Tongue (tissue), 2 donors: ENCODE data around the gene PTGIS. TPM values are rescaled to one million over a fixed set of nuclear protein-coding genes. Genes with fewer than 3 reads are reported as not detected.
A peak's percentile ranks its signal among the peaks of the same experiment; 100 is the strongest.

Source experiments
- DNase-seq: peaks from one replicate; pipeline ENCODE4 v3.0.0-alpha.2; 2015
- total RNA-seq: library from RNA; depleted of rRNA; stranded (reverse); fragments of >200 nt; gene quantifications from one replicate; pipeline ENCODE4 v1.2.3, GENCODE V29; 2014

Gene PTGIS
- total RNA-seq, 1 donor from 2014 or later = 27.7 TPM

DNA sequence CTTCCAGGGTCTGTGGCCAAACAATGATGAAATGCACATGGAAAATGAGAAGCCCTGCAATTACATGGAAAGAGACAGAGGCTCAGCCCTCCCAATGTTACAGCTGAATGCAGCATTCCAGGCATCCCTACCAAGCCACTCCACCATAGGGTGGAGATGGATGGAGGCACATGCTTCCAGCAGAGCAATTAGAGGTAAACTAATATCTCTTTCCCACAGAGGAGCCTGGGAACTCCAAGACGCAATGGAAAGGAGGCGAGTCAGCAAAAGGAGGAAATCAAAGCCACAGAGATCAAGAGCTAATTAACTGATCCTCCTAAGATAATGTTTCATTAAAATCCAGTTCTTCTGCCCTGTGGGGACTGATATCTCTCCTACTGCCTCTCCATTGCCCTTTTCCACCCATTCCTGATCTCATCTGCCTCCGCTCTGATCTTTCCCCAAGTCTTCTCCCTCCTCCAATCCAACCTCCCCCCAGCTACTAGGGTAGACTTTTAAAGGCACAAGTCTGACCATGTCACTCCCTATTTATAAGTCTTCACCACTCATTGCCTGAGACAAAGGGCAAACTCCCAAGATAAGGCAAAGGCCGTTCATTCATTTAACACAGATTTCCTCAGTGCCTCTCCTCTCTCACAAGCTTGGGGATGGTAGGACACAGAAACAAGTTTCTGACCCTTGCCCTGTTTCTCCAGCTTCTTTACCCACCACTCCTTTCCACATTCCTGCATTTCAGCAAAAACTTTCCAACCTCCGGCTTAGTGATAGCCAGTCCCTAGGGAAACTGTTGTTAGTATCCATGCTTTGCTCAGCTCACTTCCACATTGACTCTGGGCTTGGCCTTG, 71.2 kb downstream of the PTGIS start:
- peak; percentile 24 for DNase-seq

DNA sequence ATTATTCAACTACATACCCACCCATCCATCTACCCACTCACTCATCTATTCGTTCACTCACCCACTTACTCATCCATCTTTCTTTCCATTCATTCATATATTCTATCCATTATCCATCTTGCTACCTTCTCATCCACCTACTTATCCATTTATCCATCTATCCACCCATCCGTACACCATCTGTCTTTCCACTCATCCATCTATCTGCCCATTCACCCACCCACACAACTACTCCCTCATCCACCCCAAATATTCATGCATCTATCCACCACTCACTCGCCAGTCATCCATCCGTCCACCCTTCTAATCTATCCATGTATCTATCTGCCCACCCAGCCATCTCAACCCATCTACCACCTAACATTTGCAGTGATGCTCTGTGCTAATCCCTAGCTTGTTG, 71.9 kb downstream of the PTGIS start:
- DNase-seq = no peak

DNA sequence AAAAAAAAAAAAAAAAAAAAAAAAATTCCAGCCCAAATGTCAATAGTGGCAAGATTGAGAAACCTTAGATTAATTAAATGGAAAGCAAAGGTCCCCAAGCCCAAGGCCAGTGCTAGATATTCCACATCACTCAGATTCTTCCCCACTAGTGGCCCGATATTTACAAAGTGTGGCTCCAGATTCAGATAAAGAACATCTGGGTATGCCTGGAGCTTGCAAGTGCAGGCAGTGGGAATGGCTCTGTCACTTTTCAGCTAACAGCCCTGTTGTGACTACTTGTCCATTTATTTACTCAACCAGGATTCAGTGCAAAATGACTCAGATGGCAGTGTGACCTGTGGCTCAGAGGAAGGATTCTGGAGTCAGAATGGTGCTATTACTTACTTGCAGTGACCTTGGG, 77.2 kb downstream of the PTGIS start:
- DNase-seq = no peak

DNA sequence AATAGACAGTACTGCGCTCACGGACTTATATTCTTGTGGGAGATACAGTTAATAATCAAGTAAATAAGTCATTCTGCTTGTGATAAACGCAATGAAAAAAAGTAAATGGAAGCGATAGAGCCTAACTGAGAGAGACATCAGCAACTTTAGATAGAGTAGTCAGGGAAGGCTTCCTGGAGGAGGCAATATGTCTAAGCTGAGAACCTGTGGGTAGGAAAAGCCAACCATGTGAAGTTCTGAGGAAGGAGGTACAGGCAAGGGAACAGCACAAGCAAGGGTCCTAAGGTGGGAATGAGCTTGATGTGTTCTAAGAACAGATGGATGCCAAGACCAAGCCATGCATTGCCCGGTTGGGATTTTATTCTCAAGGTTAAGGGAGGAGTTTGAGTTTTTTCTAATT, 78.2 kb downstream of the PTGIS start:
- no peak for DNase-seq

DNA sequence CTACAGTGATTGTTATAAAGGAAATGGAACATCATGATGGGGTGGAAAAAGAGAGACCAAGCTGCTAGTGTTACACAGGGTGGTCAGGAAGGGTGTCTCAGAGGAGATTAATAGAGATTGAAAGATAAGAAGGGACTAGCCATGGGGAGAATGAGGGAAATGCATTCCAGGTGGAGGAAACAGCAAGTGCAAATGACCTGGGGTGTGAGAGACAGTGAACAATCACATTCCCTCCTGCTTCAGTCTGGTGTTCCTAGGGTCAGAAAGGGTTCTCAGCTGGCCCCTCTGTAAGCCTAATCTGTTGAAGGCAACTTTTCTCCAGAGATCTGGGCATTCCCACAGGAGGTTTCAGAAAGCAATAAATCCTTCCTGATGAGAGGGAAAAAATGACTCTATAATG, 81.9 kb downstream of the PTGIS start:
- DNase-seq = no peak

DNA sequence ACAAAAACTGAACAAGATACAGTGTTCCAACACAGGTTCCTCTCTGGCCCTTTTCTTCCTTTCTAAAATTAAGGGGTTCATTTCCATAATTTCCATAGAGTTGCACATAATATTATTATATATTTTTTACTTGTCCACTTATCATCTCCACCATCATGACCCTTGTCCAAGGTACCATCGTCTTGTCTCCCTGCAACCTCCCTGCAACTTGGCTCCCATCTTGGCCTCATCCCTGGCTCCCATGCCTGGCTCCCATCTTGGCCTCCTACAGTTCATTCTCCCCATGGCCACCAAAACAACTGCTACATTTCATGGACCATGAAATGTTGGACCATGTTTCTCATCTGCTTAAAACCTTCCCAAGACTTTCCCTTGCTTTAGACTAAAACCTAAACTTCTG, 82.4 kb downstream of the PTGIS start:
- DNase-seq = no peak

DNA sequence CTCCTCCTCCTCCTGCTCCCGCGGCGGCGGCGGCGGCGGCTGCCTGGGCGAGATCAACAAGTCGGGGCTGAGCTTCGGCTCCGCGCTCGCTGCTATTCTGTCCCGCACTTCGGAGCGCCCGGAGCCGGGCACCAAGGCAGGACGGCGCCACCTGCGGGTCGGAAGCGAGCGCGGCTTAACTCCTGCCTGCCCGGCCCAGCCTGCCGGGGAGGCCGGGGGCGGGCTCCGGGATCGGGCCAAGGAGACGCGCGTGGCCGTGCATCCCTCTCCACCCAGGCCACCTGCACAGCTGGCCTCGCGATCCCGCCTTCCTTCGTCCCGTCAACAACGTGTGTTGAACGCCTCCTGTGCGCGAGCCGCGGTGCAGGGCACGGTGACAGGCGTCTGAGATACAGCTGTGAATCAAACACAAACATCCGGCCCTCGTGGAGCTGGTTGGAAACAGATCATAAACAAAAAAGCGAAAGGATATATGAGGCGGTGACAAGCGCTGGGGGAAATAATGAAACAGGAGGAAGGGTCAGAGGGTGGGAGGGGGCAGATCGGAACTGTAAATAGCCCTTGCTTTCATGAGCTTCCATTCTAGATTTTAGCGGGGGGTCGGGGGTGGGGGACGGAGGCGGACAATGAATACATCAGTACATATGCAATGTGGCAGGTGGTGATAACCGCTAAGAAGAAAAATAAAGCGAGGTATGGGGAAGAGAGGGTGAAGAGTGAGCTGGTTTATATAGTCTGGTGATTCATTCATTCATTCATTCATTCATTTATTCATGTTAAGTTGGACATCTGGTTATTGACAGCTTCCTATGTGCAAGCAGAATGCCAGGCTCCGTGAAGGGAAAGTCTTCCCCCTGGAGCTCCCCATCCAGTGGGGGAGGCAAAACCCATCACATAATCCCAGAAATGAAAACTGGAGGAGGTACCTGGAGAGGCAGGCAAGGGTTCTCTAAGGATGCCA, 83.5 kb downstream of the PTGIS start:
- peak; percentile 91 for DNase-seq

DNA sequence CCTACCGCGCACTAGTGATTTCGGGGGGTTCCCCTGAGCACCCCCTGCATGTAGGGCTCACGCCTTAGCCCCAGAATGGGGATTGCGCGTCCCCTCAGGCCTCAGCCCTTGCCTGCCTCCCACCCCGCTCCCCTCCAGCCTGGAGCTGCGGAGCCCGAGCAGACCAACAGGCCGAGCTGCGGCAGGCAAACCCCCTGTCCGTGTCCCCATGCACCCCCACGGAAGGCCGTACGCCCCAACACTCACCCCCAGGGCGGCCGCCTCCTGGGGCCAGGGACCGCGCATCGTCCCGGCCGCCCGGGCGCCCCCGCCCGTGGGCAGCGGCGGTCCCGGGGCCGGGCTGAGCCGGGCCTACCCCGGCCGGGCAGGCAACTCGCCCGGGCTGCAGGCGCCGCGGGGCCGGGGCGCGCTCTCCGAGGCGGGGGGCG, 84.2 kb downstream of the PTGIS start:
- DNase-seq = no peak

DNA sequence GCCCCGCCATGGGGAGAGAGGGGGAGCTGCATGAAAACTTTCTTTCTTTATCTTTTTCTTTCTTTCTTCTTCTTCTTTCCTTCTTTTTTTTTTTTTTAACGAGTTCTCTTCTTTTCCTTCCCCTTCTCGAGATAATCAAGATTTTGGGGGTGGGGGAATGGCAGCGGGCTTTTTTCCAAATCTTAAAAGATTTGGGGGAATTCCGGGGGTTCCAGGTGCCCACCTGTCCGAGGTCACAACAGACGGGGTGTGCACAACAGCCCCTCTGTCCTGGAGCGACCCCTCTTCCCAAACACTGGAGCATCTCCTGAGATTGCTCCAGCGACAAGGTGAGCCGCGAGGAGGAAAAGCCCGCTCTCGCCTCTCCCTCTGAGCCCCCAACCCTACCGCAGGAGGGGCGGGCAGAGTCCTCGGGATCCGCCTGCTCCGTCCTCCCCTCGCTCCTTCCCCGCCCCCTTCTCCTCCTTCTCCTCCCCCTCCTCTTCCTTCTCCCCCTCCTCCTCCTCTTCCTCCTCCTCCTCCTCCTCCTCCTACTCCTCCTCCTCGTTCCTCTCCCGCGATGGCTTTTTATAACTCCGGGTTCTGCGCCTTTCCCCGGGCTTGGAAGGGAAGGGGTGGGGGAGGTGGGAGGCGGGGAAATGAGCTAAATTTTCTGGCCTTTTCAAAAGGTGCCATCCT, 84.8 kb downstream of the PTGIS start:
- DNase-seq = peak; percentile 20

DNA sequence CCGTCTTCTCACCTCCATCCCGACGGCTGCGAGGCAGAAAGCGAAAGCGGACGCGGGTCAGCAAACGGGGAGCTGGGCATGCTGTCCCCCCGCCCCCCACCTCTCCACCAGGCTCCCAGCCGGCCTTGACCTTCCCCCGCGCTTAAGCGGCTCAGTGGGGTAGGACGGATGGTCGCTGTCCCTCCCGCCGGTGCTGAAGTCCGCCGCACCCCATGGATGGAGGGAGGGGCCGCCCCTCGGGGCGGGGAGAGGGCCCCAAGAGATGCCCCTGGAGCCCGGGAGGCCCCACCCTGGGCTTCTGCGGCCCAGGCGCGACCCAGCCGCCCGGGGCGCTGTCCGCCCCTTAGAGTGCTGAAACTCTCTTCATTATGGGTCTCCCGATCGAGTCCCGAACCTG, 85.3 kb downstream of the PTGIS start, which contains the start of gene KCNB1:
KCNB1 (minus strand) TSS at position 48 of the 397 bp plus-strand sequence. CDS start 188 bp downstream, outside the sequence.
- peak; percentile 86 for DNase-seq

DNA sequence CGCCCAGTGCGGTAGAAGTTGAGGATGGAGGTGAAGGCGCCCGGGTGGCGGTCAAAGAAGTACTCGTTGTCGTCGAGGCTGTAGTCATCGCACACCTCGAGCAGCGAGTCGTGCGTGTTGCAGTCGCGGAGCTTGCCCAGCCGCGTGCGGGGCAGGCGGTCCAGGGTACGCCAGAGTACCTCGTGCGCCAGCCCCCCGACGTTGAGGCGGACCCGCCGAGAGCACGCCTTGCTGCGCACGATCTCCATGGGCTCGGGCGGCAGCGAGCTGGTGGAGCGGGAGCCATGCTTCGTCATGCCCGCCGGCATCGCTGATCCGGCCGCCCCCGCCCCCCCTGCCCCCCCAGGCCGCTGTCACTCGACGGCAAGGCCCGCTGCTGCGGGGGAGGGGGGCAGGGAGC, 85.8 kb downstream of the PTGIS start:
- no peak for DNase-seq

DNA sequence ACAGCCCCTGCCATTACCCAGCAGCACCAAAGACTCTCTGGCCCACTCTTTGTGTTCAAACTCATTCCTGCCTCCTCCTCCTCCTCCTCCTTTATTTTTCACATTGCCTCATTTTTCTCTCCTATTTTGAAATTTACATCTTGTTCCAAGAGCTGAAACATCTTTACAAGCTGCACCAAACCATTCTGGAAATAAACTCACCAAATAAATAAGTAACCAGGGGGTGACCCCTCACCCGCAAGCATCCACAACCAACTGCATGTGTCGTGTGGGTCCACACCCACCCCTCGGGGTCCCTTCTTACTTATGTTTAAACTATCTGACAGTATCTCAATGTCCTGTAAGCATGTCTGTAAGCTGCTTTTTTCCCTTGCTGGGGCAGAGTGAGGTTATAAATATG, 86.8 kb downstream of the PTGIS start:
- DNase-seq = no peak

DNA sequence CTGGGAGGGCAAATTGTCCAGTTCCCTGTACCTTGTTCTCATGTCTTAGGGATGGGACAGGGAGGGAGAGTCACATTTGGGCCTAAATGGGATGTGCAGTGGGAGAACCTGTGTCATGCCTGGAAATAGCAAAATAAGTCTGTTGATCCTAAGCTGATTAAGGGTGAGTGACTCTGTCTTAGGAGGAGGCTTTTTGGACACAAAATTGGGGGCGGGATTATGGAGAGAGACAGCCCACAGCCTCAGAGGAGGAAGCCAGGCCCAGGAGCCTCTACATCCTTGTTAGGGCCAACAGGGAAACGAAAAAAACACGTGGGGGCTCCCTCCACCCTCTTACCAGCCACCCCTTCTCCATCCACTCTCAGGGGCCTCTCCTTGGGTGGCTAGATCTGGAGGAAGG, 87.7 kb downstream of the PTGIS start:
- DNase-seq = no peak

DNA sequence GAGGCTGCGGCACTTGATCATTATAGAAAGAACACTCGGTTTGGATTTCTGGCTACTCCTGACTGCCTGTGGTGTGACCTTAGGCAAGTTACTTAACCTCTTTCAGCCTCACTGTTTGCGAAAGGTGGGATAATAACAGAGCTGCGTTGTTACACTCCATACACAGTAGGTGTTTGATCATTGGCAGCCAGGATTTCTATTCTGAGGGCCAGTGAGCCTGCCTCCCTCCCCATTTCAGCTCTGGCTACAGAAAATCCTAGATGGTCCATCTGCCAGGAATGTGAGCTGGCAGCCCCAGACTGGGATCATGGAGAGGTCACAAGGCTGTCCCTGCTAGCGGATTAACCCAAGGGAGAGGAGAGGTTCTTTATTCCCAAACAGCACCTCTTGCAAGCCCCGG, 88.2 kb downstream of the PTGIS start:
- no peak for DNase-seq

DNA sequence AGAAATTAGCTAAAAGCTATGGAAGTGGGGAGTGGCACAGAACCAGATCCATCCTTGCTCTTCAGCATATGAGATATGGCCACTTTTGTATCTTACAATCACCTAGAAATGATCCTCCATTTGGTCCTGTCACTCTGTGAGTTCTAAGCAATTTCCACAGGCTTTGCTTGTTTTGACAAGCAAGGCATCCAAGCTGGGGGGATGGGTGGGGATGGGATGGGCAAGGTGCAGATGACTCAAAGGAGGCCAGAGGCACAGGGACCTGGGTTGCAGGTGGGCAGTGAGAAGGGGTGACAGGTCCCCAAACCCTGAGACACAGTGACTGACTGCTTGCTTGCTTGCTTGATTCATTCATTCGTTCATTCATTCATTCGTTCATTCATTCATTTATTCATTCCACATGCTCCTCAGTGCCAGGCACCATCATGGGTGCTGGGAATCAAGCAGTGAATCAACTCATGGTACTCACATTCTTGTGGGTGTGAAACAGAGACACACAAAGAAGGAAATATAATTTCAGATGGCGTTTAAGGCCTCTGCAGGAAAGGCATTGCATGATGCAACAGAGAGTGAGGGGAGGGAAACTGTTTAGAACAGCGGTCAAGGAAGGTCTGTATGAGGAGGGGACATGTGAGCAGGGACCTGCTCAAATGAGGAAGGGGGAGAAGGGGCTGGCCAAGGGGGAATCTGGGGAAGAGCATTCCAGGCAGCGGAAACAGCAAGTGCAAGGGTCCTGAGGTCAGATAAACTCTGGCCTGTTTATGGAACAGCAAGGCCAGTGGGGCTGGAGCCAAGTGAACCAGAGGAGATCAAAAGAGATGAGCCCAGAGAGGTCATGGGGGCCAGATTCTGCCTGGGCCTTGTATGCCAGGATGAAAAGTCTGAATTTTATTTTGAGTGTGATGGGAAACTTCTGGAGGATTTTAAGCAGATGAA, 88.9 kb downstream of the PTGIS start:
- no peak for DNase-seq

DNA sequence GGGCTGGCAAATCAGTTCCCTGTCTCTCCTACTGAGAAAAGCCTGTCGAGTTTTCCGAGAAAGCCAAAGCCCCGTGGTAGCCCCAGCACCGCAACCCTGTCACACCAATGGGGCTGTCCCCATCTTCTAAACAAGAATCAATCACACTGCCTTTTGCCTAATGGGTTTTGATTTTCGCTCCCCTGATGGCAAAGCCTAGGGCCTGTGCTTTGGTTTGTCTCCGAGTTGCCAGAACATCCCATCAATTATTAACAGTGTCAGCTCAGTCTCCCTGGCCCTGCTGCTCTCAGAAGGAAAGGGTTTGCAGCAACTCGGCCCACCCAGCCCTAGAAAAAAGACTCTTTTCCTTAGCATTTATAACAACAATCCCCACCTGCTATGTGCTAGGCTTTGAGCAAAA, 89.7 kb downstream of the PTGIS start:
- no peak for DNase-seq

DNA sequence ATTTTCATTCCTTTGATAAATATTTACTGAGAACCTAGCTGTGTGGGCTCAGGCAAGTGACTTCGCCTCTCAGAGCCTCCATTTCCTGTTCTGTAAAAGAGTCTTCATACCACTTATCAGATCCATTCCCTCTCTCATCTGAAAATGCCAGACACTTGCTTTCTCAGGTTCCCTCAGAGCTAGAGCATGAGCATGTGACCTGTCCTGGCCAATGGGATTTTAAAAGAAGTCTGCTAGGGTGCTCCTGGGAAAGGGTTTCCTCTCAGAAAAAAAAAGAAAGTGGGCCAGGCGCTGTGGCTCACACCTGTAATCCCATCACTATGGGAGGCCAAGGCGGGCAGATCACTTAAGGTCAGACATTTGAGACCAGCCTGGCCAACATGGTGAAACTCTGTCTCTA, 90.7 kb downstream of the PTGIS start:
- DNase-seq = no peak

DNA sequence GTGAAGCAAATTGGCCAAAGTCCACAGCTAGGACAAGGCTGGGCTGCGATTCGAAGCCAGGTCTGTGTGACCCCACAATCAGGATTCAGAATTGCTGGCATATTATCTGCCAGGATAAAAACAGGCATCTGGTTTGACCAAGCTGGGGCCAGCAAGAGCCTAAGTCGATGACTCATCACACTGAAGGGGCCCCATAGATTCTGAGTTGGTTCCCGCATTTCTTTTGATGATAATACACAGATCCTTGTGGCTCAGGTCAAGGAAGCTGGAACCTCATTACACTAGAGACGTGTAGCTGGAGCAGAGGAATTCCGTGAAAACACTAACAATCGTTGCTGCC, 92.0 kb downstream of the PTGIS start:
- DNase-seq = no peak

DNA sequence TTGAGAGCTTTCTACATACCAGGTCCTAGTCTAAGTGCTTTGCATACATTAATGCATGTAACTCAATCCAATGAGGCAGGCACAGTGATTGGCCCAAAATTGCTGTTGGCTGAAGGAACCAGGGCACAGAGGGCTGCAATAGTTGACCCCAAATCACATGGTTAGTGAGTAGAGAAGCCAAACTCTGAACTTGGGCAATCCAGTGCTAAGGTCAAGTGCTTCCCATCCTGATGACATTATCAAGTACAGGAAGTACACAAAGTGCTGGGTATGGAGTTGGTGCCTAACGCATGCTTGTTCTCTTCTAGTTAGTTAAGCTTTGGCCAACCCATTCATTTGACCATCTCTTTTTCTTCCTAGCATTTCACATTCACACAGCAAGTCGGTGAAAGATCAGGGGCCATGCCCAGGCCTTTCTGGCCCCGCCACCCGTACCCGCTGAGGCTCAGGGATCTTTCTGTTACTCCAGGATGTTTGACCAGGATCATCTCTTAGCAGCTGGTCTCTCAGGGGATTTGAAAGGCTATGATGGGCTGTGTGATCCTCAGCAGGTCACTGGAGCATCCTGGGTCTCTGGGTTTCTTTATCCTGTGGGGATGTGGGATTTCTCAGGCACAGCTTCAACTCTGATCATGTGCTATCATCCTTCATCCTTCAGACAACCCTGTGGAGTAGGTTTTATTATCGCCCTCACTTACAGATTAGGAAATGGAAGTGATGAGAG, 92.5 kb downstream of the PTGIS start:
- DNase-seq = no peak

DNA sequence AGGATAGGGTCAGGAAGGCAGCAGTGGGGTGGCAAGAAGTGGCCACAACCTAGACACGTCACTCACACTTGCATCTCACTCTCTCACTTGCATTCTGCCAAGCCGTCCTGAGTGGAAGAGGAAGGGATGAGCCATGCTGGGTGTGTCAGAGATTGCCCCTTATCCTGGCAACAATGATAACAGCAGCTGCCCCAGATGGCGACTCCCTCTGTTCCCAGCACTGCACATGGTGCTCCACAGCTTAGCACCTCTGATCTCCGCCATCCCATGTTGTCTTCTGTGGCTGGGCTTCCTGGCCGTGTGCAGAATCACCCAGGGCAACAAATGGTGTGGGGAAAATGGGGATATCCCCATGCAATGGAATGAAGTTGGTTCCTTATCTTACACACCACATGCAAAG, 96.5 kb downstream of the PTGIS start:
- no peak for DNase-seq

DNA sequence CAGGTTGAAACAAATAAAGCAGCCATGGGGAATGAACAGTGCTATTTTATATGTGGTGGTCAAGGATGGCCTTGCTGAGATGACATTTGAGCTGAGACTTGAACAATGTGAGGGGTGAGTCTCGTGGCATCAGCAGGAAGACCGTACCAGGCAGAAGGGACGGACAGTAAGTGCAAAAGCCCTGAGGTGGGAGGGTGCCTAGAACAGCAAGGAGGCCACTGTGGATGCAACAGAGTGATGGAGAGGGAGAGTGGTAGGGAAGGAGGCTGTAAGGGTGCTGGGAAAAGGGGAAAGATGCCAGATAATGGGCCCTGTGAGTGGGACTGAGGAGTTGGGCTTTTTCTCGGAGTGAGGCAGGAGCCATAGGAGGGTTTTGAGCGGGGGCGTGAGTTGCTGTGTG, 97.0 kb downstream of the PTGIS start:
- no peak for DNase-seq
